Ammon's horn (tissue), 1 donor: ENCODE results near the gene ISL1.

Experiments used
- DNase-seq: peaks from one replicate; pipeline ENCODE4 v3.0.0-alpha.2; 2016; ENCODE audit warnings: low spot score

The ISL1 gene

DNA sequence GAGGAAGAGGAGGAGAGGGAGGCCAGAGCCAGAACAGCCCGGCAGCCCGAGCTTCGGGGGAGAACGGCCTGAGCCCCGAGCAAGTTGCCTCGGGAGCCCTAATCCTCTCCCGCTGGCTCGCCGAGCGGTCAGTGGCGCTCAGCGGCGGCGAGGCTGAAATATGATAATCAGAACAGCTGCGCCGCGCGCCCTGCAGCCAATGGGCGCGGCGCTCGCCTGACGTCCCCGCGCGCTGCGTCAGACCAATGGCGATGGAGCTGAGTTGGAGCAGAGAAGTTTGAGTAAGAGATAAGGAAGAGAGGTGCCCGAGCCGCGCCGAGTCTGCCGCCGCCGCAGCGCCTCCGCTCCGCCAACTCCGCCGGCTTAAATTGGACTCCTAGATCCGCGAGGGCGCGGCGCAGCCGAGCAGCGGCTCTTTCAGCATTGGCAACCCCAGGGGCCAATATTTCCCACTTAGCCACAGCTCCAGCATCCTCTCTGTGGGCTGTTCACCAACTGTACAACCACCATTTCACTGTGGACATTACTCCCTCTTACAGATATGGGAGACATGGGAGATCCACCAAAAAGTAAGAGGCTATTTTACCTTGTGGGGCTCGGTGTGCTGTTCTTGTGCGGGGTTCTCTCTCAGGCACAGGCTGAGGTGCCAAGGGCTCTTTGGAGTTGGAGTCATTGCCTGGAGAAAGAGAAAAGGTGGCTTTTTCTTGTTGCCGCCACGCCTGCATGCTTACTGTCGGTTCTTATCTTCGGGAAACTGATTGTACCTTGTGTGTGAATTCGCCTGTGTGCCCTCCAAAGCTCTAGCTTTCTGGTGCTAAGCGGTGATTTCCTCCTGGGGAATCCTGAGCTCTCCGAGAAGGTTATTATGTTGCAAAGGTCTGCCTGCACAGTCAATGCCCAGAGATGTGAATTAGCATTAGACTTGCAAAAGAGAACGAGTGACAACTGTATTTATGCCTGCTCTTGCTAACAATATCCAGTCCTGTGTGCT lies at the start of gene ISL1:
TSS of gene ISL1 (plus strand) at position 318 of the 991 bp plus-strand sequence. CDS start at position 542, 224 bp downstream.
- peak; percentile 17 for DNase-seq

DNA sequence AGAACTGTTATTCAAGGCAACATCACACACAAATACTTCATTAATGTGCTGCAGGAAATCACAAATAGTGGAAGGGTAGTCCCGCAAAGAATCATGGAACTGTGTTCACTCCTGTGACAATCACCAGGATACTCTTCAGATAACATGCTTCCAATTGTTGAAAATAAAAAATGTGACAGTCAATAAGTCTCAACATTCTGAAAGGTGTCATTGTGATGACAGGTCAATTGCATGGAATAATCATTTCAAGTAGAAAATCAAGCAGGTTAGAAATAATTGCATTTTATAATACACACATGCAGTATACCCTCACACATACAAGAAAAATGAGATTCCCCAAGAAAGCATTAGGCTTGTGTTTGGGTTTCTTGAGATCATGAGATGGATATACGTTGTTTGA lies 46.4 kb upstream of the ISL1 start:
- DNase-seq = no peak

DNA sequence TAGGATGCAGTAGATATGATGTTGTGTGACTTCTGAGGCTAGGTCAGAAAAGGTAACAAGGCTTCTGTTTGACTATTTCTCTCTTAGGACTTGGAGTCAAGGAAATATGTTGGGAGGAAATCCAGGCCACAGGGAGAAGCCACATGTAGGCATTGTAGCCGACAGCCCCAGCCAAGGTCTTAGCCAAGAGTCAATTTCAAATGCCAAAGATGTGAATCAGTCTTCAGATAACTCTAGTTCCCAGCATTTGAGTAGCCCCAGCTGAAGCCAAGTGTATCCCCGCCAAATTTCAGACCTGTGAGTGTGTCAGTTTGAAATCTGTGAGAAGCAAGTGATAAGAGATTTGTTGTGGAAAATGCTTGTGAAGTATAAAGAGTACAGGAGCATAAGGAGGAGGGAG lies 38.1 kb upstream of the ISL1 start:
- DNase-seq = no peak

DNA sequence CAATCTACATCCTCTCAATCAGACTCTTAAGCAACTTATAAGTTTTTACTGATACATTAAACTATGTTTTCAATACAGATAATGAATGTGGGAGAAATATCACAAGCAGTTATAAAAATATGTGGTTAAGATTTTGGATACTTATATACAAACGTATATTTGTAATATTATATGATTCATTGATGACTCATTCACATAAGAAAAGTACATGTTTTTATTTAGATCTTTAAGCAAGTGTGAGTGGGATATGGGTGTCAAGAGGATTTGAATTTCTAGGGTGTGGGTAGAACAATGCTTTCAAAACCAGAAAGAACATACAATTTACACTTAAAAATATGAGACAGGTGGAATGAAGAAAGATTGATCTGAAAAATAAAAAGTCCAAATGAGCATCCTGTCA lies 36.1 kb upstream of the ISL1 start:
- no peak for DNase-seq

DNA sequence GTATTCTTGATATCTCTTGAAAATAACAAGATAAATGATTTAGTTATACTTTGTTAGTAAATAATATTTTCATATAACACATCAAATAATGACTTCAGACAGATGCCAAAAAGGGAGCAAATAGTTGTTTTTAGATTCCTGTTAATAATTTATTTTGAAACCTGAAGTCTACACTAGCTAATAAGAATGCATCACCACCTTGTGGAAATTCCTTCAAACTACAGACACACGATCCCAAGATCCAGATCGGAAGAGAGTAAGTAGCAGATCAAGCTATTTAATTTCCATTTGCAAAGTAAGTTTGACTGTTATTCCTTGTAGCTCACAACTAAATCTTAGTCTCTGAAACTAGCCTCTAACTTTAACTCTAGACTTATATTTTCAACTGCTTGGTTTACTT lies 35.5 kb upstream of the ISL1 start:
- no peak for DNase-seq

DNA sequence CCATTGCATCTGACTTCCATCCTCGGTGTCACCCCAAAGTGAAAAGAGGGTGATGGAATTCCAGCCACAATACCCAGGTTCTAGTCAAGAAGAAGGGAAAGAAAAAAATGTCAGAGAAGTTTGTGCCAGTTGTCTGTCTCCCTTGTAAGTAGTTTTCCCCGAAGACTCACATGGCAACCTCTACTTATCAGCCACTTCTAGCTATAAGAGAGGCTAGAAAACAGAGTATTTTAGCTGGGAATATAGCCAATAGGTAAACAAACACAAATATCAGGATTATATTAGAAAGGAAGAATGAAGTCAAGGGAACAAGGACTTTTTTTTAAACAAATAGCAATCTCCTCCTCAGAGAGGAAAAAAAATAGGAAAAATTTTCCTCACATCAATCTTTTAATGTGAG lies 12.2 kb upstream of the ISL1 start:
- DNase-seq = no peak

DNA sequence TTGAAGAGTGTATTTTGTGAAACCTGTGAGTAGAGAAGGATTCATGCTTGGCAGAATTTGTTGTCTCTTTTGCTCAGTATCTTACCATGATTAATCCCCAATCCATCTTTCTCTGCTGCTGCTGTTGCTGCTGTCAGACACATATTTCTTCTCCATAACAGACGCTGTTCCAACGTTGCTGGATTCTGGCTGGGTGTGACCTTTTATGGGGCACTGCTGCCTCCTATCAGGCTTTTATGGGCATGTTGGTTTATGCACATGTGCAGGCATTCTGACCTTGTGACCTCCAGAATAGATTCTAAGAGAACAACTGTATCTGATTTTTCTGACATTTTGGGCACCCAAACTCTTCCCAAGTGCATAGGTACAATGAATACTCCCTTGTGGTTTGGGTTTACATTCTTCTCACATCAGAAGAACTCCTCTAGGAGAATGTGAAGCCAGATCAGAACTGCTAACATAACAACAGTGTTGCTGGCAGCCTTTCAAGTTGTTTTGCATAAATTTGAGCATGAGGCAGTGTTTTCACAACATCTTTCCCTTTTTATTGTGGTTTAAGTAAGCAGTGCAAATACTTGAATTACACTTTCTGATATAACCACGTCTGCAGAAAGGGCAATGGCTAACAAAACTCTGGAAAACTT lies 9.2 kb upstream of the ISL1 start:
- DNase-seq = no peak

DNA sequence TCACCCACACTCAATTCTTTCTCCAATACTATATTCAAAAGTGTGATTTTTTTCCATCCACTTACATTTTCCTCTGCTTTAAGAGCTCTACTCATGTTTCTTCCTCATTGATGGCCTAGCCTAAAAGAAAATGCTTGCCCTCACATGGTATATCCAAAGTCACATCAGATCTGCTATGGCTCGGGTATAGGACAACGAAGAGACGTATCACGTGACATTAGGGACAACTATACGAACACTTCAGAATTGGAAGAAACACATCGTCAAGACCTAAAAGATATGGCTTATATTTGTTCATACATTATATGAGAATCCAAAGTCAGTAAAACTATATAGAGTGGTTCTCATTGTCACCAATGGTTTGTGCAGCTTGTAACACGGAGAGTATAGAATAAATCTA lies 8.2 kb upstream of the ISL1 start:
- DNase-seq = no peak

DNA sequence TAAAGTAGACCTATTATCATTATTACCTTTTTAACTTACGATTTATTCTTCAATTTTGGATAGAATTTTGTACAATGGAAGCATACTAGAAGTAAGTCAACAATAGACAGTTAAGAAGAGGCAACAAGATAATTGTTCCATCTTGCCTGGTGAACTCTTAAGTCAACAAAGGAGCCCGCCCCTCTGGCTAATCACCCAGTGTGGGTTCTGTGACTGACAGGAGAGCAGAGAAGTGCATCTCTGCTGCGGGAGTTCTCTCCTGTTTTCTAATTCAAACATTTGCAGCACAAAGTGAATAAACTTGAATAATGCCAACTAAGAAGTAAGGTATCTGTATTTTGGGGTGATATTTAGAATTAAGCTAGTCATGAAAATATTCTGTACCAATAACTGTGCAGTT lies 6.7 kb upstream of the ISL1 start:
- DNase-seq = no peak

DNA sequence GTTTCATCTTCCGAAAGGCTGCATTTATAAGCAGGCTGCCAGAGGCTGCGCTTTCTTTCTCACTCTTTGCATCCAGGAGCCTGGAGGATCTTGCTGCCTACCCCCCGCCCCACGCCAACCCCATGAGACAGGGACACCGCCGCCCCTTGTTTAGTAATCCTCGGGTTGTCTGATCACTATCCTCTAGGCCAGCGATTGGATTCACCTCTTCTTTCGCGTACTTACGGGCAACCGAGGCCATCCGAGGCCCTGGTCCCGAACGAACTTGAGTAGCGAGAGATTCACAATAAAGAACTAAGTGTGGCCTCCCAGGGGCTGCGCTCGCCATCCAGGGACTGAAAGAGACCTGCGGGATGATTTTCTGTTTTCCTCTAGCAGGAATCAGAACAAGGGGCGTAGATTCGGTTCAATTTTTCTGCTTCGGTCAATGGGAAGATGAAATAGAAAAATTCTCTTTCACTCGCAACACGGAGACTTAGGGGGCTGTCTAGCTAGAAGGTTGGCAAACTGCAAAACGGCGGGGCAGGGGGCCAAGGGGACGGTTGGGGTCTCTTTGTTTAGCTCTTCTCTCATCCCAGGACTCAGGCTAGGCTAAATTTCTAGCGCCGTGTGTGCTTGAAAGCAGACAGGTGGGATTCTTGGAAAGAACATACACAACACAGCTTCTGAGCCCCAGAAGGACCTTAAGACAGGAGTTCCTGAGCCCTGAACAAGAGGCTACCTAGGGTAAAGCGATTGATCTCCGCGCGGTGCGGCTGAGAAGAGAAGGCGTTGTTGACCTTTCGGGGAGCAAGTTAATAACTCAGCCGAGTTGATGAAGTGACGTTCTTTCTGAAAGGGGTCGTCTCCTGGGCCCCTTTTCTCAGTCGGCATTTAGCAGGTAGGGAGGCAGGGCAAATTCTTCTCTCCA lies 5.8 kb upstream of the ISL1 start:
- DNase-seq = no peak

DNA sequence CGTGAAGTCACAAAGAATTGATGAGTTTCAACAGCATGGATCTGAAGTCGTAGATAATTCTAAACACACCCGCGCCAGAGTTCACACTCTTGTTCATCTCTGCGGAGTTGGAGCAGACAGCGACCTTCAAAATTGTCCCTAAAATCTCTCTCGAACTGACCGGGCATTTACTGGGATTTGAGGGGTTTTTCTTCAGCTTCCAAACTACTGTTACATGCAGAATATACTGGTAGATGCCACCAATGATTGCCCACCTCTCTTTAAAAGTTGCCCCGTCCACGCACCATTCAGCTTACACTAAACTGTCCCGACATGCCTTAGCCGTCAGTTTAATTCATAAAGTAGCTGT lies 5.2 kb upstream of the ISL1 start:
- no peak for DNase-seq

DNA sequence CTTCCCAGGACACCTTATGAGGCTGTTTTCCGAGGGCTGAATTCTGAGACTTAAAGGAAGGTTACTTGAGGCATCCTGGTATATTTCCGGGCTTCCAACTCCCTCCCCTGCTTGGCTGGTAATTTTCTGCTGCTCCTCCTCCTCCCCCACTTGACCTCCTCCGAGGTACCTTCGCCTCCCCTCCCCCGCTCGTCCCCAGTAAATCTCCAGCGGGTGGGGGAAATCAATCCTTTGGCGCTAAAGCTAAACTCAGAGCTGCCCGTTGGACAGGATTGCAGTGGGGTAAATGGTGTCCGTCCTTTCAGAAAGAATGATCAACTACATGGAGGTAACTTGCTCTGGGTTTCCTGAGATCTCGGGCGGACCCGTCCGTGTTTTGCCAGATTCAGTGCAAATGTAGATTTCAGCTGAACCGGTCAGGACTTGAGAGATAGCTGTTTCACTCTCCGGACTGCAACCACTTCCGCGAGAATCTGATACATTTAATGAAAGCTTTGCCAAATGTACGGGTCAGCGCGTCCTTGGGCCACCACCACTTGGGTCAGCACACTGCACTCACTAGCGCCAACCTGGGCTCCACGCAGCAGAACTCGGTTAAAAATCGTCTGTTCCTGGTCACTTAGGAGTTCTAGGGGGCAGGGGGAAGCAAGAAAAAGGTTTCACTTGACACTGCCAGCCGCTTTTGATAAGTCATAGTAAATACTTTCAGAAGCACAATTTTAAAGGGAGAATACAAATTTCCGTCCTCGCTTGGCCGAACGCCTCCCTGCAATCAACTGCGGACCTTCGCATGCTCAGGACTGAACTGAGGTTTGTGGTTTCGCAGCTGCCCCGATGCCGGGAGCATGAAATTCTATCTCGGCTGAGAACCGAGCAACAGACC lies 4.6 kb upstream of the ISL1 start:
- no peak for DNase-seq

DNA sequence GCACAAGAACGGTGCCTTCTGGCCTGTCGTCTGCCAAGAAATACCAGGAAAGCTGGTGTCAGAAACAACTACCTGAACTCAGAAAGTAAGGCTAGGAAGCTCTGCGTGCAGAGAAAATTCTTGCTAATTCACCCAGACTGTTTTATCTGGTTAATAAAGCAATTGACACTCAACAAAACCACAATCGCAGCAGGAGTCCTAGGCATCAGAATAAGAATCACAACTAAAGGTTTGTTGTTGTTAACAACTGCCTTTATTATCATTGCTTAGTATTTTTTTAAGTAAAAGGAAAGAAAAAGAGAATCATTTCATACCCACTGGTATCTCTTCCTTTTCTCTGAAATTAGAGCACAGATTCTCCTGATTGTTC lies 3.9 kb upstream of the ISL1 start:
- DNase-seq = no peak

DNA sequence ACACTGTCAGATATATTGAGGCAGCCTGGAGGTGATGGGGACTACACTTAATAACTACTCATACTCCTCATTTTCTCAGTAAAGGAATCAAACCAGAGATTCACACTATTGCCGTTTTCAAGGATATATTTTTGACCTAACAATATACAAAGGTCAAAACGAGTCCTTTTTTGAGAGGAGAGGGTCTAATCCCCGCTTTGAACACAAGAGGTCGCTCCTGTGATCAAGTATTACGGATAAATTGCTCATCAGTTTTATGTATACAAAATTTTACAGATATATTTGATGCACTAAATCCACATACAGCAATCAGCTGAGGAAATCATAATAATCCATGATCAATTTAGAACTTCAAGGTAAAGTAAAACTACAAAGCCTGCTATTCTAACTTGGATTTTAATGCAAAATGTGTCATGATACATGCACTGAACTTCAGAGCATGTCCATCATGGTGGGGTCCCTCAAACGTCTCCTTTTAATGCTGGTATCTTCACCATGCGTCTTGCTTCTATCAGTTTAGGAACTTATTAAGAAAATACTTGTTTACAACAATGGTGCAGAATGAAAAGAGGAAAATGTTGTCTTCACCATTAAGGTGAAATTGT lies 2.5 kb upstream of the ISL1 start:
- no peak for DNase-seq

DNA sequence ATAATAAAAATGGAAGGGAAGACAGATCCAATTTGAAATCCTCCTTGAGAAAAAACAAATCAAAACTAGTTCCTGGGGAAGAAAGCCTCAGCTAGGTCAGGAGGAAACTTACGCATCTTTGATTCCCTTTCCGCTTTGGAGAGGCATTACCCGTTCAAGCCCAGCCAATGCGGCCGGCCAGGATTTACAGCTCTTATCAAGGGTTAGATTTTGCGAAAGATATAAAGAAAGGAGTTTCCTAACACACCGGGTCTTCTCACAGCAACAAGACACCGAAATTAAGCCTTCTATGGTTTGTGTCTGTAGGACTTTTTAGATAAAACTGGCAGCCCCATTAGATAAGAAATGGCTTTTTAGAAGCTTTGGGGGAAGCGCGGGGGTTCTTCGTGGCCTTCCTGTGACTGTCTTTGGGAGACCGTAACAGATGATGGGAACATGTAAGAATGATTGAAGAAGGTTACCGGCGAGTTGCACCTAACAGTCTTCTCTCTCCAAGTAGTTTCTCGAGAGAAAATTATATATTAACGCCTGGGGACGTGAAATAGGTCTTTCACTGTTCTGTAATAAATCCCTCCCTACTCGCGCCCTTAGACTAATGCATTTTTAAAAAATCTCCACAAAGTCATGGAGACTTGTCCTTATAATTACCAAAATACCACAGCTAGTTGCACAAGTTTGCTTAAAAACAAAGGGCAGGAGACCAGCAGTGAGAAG lies 1.3 kb upstream of the ISL1 start:
- DNase-seq = no peak

DNA sequence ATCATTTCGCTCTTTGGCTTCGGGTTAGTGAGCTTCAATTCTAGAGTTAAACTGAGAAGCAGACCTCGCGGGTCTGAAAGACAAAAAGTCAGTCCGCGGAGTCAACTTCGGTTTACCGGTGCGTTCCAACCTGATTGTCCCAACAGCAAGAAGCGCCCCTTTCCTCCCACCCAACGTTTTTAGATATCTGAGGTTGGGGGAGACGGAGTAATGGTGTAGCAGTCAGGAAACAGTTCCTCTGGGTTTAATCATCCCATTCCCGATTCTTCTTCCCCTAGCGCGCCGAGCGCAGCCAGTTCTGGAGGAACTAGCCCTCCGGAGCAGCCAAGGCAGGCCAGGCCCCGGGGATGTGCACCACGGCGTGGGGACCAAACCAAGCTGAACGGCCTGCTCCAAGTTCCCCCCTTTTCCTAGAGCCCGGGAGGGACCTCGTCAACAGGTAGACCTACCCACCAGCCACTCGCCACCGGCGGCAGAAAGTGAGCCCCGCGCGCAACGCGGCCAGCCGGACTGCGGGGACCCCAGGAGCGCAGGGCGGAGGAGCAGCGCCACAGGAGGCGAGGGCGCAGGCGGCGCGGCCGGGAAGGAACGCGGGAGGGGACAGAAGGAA lies 622 bp upstream of the ISL1 start:
- no peak for DNase-seq

DNA sequence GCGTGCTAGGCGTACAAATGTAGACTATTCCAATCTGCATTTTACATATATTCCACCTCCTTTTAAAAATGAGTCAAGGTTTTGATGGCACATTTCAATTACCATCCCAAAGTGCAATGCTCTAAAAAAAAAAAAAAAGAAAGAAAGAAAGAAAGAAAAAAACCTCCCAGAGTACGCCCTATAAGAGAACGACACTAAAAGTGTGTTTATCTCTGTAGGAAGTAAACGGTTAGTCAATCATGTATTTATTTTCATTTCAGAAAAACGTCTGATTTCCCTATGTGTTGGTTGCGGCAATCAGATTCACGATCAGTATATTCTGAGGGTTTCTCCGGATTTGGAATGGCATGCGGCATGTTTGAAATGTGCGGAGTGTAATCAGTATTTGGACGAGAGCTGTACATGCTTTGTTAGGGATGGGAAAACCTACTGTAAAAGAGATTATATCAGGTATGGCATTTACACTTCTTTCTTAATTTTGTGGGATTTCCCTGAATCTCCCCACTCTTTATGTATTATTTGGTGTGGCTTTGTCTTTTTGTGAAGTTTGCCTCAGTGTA lies 1.1 kb downstream of the ISL1 start:
- no peak for DNase-seq

DNA sequence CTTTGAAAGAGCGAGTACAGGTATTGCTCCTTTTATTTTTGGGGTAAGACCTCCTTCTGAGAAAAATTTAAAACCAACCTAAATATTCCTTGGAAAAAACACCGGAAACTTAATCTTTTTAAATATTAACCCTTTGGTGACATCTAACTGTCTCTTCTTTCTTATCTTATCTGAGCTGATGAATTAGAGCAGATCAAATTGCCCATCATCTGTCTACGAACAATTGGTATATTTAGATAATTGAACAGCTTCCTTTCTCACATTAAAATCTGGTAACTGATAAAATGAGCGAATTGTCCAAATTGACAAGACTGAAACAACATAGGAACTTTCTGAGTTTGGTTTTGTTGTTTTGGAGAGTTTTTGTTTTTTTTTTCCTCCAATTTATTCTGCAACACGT lies 2.0 kb downstream of the ISL1 start:
- DNase-seq = no peak
